ENCODE results near the gene EFHD2. TPM values are rescaled to one million over a fixed set of nuclear protein-coding genes. Genes with fewer than 3 reads are reported as not detected.

Gene EFHD2
- total RNA-seq, 1 donor from 2014 or later, result 23.0 TPM

DNA sequence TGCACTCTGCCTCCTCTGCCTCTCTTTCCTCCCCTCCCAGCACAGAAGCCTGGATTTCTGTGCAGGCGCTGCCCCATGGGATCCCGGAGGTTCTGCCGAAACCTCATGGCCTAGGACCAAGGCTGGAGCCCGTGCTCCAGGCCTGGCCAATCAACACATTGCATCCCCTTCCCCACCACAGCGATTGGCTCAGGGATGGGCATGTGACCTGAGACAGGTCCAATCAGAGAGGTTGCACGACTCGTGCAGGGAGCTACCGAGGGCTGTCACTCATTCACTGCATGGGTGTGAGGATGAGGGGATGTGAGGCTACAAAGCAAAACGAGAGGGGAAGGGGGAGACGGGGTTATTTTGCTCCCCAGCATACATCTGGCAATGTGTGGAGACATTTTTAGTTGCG lies 62.9 kb downstream of the EFHD2 start:
- TF ChIP-seq, protein P1, sequence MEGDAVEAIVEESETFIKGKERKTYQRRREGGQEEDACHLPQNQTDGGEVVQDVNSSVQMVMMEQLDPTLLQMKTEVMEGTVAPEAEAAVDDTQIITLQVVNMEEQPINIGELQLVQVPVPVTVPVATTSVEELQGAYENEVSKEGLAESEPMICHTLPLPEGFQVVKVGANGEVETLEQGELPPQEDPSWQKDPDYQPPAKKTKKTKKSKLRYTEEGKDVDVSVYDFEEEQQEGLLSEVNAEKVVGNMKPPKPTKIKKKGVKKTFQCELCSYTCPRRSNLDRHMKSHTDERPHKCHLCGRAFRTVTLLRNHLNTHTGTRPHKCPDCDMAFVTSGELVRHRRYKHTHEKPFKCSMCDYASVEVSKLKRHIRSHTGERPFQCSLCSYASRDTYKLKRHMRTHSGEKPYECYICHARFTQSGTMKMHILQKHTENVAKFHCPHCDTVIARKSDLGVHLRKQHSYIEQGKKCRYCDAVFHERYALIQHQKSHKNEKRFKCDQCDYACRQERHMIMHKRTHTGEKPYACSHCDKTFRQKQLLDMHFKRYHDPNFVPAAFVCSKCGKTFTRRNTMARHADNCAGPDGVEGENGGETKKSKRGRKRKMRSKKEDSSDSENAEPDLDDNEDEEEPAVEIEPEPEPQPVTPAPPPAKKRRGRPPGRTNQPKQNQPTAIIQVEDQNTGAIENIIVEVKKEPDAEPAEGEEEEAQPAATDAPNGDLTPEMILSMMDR (conservative IDR thresholded peaks at IDR 0.05), result no peak
- no peak overlapping the region for H3K27ac Mint-ChIP-seq (ENCODE audit: unreplicated experiment)
- no peaks in the 10 kb centered on the region for H3K36me3 Mint-ChIP-seq (ENCODE audit: low read depth)
- H3K9me3 Mint-ChIP-seq, result no peaks in the 10 kb centered on the region
- H3K4me1 Mint-ChIP-seq, result no peaks in the 10 kb centered on the region
- no peak overlapping the region for H3K4me3 Mint-ChIP-seq
- no peaks in the 10 kb centered on the region for H3K27me3 Mint-ChIP-seq (ENCODE audit: low read depth)
- no peak for DNase-seq (ENCODE audit: low read depth, low spot score)

DNA sequence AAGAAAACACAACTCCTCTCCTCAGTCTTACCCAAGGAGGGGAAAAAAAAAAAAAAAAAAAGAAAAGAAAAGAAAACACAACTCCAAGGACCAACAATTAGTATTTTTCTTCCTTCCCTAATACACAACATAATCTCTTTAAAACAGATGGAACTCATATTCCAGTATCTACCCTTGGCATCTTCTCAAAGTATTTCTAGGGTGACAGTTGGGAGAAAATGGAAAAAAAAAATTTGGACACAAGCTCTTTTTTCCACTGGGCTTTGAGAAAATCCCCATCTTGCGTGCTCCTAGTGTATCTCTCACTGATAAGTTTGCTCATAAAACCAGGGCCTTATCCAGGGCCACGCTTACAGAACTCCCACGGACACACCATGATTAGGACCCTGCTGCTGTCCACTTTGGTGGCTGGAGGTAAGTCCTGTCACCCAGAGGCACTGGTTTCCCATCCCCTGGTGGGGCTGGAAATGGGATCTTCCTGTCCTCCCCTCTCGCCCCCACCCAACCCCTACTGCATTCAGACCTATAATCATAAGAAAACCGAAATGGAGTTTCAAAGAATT lies 66.1 kb downstream of the EFHD2 start, which contains the start of gene CELA2B:
TSS of gene CELA2B (plus strand) at position 353 of the 563 bp plus-strand sequence. CDS start at position 375, 22 bp downstream.
- TF ChIP-seq, protein P1 (conservative IDR thresholded peaks at IDR 0.05), result no peak
- H3K4me3 Mint-ChIP-seq, result no peak within 1 kb of the TSS
- no peaks in the 10 kb centered on the region for H3K4me1 Mint-ChIP-seq
- no peak within 1 kb of the TSS for H3K27ac Mint-ChIP-seq (ENCODE audit: unreplicated experiment)
- no peak for DNase-seq (ENCODE audit: low read depth, low spot score)
- H3K9me3 Mint-ChIP-seq, result no peaks in the 10 kb centered on the region
- no peaks in the 10 kb centered on the region for H3K36me3 Mint-ChIP-seq (ENCODE audit: low read depth)
- H3K27me3 Mint-ChIP-seq (ENCODE audit: low read depth), result no peaks in the 10 kb centered on the region

DNA sequence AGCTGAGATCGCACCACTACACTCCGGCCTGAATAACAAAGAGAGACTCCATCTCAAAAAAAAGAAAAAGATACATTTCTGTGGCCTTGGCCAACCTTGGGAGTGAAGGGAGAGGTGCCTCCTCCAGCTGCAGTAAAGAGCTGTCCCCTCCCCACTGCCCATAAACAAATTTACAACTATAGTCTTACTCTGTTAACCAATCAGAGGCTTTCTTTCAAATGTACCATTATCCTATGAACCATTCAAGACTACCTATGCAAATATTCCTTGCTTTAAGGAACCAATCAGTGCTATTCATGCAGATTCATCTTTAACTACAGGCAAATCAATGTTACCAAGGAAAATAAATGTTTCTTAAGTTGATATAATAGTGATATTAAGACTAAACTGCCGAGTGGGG lies 67.2 kb downstream of the EFHD2 start:
- DNase-seq (ENCODE audit: low read depth, low spot score), result no peak
- Mint-ChIP-seq H3K4me1 (no peaks in the 10 kb centered on the region), H3K27me3 (ENCODE audit: low read depth) (no peaks in the 10 kb centered on the region), H3K36me3 (ENCODE audit: low read depth) (no peaks in the 10 kb centered on the region), H3K9me3 (no peaks in the 10 kb centered on the region), H3K4me3 (no peak overlapping the region), H3K27ac (ENCODE audit: unreplicated experiment) (no peak overlapping the region)
- TF ChIP-seq, protein P1 (conservative IDR thresholded peaks at IDR 0.05), result no peak

DNA sequence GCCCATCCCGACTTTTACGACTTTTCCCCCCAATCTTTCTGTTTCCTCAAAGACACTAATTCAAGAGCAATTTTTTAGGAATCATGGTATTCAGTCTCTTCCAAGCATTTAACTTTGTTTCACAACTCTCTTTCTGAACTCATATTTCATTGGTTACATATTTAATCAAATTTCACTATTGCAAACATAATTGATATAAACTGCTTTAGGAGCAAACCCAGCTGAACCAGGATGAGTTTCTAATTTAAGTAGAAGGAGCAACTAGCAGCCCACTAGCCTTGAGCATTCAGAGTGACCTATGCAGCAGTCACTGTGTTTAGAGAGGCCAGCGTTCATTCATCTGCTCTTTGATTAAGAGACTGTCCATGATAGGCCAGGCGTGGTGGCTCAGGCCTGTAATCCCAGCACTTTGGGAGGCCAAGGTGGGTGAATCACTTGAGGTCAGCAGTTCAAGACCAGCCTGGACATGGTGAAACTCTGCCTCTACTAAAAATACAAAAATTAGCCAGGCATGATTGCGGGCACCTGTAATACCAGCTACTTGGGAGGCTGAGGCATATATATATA lies 68.0 kb downstream of the EFHD2 start:
- no peaks in the 10 kb centered on the region for H3K9me3 Mint-ChIP-seq
- no peak overlapping the region for H3K4me3 Mint-ChIP-seq
- DNase-seq (ENCODE audit: low read depth, low spot score), result no peak
- no peak overlapping the region for H3K27ac Mint-ChIP-seq (ENCODE audit: unreplicated experiment)
- TF ChIP-seq, protein P1 (conservative IDR thresholded peaks at IDR 0.05), result no peak
- no peaks in the 10 kb centered on the region for H3K4me1 Mint-ChIP-seq
- H3K27me3 Mint-ChIP-seq (ENCODE audit: low read depth), result no peaks in the 10 kb centered on the region
- H3K36me3 Mint-ChIP-seq (ENCODE audit: low read depth), result no peaks in the 10 kb centered on the region

Other genes with a start within 250 kb of the EFHD2 start
- 1.6 and 1.7 TPM in 2 replicates for gene FHAD1, start 162.7 kb upstream of the EFHD2 start, total RNA-seq
- gene CTRC, start 28.6 kb downstream of the EFHD2 start, total RNA-seq, result 0.40 TPM in 1 of 2 replicates, not detected in the other
- gene CELA2A, start 46.8 kb downstream of the EFHD2 start, total RNA-seq, result not detected in 2 replicates
- gene CELA2B, start 66.2 kb downstream of the EFHD2 start, total RNA-seq, result not detected in 2 replicates
- gene CASP9, start 114.3 kb downstream of the EFHD2 start, total RNA-seq, result 13.2 and 13.8 TPM in 2 replicates
- 21.5 and 23.6 TPM in 2 replicates for gene DNAJC16, start 117.0 kb downstream of the EFHD2 start, total RNA-seq
- gene AGMAT, start 175.2 kb downstream of the EFHD2 start, total RNA-seq, result 1.2 and 1.4 TPM in 2 replicates
- 33.0 and 33.2 TPM in 2 replicates for gene DDI2, start 207.6 kb downstream of the EFHD2 start, total RNA-seq